HG03280 (cell line): Measurements from ENCODE around the gene AVPR2.

Experiments used
- ATAC-seq: cut with Tn5 transposase; IDR thresholded peaks from one replicate; pipeline ENCODE4 v1.9.1; 2021; ENCODE audit warnings: mild to moderate bottlenecking, moderate library complexity; ENCODE audit not compliant: unreplicated experiment

Gene AVPR2

DNA sequence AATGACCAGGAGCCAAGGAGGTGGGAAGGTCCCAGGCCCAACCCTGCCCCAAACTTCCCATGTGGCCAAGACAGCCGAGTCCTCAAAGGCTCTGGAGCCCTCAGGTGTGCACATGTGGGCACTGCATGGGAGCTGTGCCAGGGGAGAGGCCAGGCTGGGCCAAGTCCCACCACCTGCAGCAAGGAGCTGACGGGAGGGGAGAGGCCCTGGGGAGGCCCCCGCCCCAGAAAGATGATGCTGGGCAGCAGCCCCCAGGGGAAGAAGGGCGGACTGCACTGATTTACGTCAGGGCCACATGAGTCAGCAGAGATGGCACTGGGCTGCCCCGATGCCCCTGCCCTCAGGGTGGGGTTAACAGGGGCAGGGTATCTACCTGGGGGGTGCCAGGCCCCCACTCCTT, 19.9 kb upstream of the AVPR2 start:
- ATAC-seq: no peak

DNA sequence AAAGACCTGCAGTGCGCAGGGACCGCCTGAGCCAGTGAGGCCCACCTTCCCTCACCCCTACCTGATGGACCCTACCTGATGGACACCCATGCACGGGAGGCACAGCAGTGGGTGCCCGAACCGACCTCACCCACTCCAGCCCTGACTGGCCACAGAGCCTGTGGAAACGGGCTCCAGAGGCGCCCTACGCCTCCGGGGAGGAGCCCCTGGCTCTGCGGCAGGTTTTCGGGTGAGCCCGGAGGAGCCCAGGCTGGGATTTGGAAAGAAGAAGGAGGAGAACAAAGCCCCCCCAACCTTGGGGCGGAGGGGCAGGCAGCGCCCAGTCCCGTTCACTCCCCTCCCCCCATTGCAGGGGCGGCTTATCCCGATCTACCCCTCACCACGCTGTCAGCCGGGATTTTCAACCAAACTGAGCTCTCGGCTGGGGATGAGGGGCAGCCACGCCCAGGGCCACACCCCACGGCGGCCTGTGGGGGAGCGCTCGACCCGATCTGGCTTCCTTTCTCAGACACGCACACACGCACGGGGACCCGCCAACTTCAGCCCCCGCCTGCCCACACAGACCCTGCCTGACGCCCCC, 19.2 kb upstream of the AVPR2 start:
- ATAC-seq: no peak

DNA sequence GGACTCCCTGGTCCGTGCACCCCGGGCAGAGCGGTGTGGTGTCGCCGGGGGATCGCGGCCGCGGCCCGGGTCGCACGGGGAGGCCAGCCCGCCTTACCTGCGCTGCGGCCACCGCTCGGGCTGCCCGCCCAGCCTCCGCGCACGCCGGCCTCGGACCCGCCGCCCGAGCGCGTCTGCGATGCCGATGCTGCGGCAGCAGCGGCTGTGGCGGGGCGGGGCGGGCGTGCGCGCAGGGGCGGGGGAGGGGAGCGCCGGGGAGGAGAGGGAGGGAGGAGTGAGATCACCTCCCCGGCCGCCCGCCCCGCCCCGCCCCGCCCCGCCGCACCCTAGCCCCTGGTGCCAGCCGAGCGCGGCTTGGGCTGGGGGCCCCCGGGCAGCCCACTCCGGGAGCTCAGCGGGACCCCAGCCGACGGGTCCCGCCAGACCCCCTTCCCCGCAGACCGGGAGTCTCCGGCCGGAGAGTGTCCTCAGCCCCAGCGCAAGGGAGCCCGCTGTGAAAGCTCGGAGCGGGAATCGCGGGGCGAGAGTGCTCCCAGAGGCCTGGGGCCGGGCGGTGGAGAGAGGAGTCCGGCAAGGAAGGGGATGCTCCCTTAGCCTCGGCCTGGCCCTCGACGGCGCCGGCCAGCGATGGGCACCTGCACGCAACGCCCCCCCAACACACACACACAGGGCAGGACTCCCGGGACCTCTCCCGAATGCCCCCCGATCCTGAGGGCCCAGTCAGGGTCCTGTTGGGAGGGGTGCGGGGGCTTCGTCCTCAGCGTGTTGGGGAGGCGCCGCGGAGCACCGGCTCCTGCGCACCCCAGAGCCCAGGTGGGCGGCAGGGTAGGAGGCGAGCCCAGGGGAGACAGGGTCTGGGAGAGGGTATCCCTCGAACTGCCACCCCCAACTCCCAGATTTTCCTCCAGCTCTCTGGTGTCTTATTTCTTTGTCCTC, 18.2 kb upstream of the AVPR2 start, which contains the start of gene L1CAM:
Gene L1CAM, minus strand, starts transcription at position 206 of the 936 bp plus-strand sequence. CDS start 10,337 bp downstream, outside the sequence.
- ATAC-seq: no peak

DNA sequence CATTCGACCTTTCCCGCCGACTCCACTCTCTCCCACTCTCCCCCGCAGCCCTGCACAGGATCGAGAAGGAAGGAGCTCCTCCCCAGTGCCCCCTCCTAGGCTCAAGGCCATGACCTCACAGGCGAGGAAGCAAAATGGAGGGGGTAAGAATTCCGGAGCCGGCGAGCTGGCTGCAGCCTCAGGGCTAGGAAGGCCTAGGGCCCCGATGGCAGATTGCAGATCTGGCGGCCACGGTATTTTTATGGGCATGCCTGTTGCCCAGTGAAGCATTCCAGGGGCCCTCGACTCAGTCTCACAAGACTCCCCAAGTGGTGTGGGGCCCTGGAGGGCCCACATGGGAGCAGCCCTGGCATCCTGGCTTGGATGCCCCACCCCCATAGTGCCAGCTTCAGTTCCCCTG, 17.6 kb upstream of the AVPR2 start:
- no peak for ATAC-seq

DNA sequence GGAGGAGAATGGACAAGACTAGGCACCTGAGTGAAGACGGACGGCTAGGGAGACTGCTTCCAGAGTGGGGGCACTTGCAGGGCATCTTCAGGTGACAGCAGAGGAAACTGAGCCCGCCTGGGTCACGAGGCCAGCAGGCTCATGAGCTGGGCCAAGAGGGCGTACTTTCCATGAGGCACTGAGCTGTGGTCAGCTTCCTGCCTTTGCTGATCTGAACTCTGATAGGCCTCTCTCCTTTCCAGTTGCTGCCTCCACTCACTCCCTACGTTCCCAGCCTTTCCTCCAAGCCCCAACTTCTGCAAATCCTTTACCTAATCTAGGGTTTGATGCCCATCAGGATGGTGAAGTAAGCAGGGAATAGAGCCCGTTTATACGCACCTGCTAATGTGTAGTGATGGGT, 17.1 kb upstream of the AVPR2 start:
- no peak for ATAC-seq

DNA sequence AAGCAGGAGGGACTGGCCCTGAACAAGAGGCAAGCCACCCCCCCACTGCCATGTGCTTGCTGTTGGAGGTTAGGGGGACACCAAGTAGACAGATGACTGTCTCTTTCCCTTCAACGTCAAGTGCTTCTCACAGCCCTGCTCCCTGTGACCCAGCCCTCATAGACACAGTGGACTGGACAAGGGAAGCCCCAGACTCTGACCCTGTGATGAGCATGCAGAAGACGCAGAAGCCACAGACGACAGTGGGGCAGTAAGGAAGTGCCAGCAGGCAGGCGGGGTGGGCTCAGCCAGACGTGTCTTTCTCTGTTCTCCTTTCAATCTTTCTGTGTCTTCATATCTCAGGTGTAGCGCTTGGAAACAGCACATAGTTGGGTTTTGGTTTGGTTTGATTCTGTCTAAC, 16.1 kb upstream of the AVPR2 start:
- no peak for ATAC-seq

DNA sequence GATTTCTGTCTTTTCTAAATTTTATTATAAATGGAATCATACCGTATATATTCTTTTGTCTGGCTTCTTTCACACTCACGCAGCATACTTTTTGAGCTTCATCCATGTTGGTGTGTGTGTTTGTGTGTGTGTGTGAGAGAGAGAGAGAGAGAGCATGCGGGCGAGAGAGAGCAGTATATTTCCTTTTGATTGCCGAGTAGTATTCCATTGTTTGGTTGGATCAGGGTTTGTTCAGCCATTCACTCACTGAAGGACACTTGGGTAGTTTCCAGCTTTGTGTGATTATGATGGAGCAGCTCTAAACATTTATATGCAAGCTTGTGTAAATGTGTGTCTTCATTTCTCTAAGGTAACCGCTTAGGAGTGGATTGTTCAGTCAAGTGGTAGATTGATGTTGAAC, 15.3 kb upstream of the AVPR2 start:
- no peak for ATAC-seq

DNA sequence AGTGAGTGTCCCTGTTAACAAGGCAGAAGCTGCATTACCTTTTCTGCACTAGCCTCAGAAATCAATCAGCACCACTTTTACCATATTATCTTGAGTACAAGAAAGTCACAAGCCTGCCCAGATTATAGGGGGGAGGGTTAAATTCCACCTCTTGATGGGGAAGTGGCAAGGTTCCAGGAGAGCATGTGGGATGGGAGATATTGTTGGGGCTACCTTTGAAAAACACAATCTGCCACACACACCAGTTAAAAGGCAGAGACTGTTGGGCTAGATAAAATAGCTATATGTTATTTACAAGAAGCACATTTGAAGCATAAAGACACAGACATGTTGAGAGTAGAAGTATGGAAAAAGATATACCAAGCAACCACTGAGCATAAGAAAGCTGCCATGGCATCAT, 6.6 kb upstream of the AVPR2 start:
- no peak for ATAC-seq

DNA sequence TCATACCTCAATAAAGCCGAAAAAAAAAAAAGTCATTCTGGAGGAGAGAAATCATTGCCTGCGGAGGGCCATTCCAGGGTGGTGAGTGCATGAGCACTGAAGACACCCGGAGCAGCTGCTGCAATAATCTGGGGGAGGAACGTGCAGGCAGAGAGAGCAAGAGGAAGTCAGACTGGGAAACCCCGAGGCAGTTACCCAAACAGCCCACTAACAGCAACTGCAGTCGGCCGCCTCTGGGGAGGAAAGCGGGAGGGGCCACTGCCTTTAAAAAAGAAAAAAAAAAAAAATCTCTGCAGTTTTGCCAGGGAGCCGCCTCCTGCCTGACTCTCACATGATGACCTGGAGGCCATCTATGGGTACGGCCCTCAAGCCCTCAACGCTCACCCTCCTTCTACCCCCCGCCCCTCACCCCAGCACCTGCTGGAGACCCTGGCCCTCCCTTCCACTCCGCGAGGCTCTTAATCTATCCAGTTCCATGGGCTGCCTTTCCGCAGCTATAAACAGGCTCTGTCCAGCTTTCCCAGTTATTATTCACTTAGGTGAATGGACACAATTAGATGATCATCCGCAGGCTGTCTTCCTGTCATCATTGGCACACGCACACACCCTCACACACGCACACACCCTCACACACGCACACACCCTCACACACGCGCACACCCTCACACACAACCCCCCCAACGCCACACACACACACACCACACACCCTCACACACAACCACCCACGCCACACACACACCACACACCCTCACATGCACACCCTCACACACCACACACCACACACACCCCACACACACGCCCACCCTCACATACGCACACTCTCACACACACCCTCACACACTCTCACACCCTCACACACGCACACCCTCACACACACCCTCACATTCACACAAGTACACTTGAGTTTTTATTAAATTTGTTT, 3.4 kb upstream of the AVPR2 start:
- ATAC-seq: peak; percentile 60

DNA sequence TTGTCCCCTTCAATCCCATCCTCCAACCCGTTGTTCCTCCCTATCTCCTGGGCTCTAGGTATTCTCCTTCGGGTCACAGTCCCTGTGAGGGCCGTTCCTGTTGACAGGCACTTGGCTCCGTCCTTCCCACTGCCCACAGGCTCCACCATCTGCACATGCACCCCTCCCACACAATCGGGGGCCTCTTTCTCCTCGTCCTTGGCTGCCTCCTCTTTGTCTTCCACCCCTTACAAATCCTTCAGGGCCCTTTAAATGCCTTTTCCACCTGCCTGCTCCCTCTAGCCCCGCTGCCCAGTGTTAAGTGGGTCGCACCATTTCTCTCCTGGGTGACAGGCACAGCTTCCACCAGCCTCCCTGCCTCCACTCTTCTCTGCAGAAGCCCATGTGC, 2.7 kb upstream of the AVPR2 start:
- ATAC-seq: no peak

DNA sequence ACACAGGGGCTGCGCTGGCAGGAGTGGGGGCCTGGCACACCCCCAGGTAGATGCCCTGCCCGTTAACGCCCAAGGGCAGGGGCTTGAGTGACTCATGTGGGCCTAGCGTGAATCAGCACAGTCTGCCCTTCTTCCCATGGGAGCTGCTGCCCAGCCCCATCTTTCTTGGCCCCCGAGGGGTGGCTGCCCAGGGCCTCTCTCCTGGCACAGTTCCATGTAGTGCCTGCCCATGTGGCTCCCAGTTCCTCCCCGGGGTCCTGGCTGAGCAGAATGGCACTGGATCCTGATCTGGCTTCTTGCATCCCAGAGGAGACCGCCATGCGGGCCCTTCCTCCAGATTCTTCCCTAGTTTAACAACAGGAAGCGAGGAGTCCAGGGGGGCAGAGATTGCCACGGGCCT, 2.1 kb upstream of the AVPR2 start:
- ATAC-seq: no peak

DNA sequence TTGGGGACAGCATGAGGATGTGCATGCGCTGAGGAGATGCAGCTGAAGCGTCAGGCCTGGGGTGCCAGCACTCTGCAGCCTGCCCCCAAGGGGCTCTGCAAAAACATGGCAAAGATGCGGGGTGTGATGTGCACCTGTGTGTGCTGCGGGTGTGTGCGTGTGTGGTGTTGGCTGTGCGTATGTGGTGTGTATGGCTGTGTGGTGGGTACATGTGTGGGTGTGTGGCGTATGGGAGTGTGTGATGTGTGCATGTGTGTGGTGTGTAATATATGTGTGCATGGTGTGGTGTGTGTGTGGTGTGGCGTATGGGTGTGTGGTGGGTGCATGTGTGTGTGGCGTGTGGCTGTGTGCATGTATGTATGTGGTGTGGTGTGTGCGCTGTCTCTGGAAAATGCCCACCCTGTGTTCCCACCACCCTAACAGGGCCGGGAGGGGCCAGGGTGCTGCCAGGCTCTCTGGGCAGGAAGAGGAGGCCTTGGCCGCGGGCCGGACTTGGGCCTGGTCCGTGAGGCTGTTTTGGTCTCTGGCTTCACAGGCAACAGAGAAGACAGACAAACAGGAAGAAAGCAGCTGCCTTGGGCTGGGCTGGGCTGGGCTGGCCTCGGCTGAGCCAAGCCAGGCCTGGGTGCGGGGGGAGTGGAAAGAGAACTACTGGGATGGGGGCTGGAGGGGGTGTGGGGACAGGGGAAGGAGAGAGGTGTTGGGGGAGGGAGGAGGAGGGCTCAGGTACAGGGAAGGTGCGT, 1.1 kb upstream of the AVPR2 start:
- ATAC-seq: no peak

DNA sequence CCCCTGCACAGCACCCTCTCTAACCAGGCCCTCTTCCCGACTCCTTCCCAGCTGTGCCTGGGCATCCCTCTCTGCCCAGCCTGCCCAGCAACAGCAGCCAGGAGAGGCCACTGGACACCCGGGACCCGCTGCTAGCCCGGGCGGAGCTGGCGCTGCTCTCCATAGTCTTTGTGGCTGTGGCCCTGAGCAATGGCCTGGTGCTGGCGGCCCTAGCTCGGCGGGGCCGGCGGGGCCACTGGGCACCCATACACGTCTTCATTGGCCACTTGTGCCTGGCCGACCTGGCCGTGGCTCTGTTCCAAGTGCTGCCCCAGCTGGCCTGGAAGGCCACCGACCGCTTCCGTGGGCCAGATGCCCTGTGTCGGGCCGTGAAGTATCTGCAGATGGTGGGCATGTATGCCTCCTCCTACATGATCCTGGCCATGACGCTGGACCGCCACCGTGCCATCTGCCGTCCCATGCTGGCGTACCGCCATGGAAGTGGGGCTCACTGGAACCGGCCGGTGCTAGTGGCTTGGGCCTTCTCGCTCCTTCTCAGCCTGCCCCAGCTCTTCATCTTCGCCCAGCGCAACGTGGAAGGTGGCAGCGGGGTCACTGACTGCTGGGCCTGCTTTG, 1.1 kb downstream of the AVPR2 start:
- ATAC-seq: no peak

DNA sequence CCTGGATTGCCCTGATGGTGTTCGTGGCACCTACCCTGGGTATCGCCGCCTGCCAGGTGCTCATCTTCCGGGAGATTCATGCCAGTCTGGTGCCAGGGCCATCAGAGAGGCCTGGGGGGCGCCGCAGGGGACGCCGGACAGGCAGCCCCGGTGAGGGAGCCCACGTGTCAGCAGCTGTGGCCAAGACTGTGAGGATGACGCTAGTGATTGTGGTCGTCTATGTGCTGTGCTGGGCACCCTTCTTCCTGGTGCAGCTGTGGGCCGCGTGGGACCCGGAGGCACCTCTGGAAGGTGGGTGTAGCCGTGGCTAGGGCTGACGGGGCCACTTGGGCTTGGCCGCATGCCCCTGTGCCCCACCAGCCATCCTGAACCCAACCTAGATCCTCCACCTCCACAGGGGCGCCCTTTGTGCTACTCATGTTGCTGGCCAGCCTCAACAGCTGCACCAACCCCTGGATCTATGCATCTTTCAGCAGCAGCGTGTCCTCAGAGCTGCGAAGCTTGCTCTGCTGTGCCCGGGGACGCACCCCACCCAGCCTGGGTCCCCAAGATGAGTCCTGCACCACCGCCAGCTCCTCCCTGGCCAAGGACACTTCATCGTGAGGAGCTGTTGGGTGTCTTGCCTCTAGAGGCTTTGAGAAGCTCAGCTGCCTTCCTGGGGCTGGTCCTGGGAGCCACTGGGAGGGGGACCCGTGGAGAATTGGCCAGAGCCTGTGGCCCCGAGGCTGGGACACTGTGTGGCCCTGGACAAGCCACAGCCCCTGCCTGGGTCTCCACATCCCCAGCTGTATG, 1.8 kb downstream of the AVPR2 start:
- no peak for ATAC-seq

DNA sequence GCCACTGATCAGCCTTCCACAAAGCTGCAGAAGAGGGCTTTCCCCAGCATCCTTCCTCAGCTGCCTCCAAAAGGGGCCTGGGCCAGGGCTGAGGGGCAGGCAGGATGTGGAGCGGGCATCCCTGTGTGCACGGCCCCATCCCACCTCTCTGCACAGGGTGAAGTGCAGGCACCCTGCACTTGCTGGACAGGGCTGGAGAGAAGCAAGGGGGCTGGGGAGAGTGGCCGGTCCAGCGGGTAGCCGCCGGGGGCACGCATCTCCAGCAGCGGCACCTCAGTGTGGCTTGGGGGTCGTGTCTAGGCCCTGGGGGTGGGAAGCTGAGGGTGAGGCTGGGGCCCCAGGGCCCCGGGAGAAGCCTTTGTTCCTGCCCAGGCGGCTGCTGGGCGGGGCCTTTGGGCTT, 3.0 kb downstream of the AVPR2 start:
- no peak for ATAC-seq

DNA sequence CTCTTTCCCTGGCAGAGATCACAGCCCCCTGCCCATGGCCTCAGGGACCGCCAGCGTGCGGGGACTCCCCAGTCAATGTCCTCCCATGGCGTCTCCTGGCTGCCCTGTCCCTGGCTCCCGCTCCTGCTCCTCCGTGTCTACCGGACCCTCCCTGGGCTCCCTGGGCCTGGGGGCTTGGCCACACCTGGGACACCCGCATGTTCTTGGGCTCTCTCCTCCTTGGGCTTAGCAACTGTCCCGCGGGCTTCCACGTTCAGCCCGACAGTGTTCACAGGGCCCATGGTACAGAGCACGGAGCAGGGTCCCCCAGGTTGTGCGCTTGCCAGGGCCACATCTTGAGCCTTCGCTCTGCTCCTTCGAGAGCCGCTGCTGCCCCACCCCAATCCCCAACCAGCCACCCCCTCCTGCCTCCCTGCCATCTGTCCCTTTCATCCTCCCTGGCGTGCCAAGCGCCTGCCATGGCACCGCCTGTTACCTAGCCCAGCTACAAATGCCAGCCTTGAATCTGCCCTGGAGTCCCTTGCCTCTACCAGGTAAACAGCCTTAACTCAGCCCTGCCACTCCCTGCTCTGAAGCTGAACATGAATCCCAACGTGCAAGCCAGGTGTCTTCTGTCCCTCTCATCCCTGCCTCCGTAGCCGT, 3.9 kb downstream of the AVPR2 start:
- no peak for ATAC-seq

DNA sequence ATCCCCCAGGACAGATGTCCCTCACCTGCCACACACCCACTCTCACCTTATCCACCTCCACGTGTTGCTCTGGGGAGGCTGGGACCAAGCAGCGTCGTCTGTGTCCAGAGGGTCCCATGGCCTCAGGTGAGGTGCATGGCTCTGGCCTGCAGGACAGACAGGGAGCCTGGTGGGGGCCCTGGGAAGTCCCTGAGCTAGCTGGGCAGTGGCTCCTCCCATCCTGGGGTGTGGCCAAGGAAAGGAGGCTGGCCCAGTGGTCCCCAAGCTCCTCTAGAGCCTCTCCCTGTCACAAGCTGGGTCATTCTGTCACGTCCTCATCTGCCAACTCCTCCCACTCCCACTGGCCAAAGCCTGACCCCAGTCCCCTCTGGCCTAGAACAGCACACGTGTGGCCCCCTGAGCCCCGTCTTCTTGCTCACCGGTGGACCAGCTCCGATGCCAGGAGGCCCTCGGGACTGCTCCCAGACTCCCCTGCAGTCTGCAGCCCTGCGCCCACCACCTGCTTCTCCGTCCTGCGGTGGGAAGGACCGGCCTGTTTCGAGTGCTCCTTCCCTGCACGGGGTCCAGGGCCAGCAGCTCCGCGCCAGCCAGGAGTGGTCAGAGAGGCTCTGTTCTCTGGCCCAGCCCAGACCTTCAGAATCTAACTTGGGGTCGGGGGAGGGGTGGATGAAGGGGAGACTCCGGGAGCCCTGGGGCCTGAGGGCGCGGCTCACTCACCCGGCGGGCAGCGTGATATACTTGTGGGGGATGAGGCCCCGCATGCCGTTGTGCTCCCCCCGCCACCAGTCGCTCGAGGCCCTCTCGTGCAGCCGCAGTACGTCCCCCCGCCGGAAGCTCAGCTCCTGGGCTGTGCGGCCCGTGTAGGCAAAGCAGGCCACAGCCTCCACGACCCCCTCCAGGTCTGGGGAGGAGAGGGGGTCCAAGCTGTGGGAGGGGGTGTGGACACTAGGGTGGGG, 4.8 kb downstream of the AVPR2 start:
- no peak for ATAC-seq

DNA sequence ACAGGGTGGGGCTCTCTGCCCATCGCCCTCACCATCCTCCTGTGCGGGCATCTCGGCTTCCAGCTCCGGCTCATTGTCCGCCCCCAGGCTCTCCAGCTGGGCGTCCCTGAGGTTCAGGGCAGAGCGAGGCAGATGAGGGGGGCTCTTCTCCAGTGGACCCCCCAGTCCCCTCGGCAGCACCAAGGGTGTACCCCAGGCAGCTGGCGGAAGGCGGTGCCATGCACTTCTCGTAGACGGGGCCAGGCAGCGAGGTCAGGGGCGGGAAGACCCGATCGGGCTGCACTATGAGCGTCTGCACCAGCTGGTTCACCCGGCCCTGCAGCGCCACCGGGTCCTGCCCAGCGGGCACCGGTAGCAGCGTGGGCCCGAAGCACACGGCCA, 5.5 kb downstream of the AVPR2 start:
- ATAC-seq: no peak
